Measurements from ENCODE around the gene PNLIPRP1.
A peak's percentile ranks its signal among the peaks of the same experiment; 100 is the strongest.

The PNLIPRP1 gene

DNA sequence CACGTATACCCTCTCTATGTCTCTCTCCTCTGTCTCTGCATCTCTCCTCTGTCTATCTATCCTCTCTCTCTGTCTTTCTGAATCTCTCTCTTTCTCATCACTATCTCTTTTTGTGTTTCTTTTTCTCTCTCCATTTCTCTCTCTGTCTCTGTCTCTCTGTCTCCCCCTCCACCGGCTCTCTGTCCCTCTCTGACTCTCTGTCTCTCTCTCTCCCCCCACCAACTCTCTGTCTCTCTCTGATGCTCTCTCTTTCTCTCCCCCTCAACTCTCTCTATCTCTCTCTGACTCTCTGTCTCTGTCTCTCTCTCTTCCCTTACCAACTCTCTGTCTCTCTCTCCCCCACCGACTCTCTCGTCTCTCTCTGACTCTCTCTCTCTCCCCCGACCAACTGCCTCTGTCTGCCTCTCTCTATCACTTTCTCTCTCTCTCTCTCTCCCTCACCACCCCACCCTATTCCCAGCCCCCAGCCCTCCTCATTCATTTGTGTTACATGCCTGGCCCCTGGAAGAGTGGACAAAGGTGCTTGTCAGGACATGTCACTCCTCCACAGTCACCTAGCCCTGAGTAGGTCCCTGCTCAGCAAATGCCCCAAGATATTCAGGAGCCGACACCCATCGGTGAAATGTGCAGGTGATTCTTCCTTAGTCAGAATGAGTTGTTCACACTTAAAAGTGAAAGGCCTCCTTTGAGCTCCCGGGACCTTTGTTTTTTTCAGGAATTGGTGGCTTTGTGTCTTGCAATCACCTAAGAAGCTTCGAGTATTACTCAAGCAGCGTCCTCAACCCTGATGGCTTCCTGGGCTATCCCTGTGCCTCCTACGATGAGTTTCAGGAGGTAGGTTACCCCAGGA lies 43.6 kb downstream of the PNLIPRP1 start:
- no peak for TF ChIP-seq CEBPB (IDR thresholded peaks at IDR 0.05)

DNA sequence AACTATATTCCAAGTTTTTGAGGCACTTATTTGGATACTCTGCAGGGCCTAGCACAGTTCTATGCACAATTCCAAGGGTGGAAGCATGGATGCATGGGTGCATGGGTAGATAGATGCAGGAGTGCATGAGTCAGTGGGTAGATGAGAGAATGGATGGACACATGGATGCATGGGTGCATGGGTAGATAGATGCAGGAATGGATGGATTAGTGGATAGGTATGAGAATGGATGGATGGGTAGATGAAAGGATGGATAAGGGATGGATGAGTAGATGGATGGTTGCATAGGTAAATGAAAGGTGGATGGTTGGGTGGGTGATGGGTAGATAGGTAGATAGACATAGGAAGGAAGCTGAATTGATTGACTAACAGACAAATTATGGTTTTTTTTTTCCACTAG lies 45.6 kb downstream of the PNLIPRP1 start:
- TF ChIP-seq CREB1 (IDR thresholded peaks at IDR 0.05; ENCODE audit: low read depth) (no peak), TAF1 (IDR thresholded peaks at IDR 0.05; ENCODE audit: low read depth) (no peak), EGR1 (IDR thresholded peaks at IDR 0.05) (no peak), TEAD4 (IDR thresholded peaks at IDR 0.05) (no peak), EP300 (IDR thresholded peaks at IDR 0.05; ENCODE audit: borderline replicate concordance) (no peak), CEBPB (IDR thresholded peaks at IDR 0.05) (no peak), RAD21 (IDR thresholded peaks at IDR 0.05; ENCODE audit: low read depth) (no peak)
- TF ChIP-seq, protein P1, sequence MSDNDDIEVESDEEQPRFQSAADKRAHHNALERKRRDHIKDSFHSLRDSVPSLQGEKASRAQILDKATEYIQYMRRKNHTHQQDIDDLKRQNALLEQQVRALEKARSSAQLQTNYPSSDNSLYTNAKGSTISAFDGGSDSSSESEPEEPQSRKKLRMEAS (IDR thresholded peaks at IDR 0.05): no peak

DNA sequence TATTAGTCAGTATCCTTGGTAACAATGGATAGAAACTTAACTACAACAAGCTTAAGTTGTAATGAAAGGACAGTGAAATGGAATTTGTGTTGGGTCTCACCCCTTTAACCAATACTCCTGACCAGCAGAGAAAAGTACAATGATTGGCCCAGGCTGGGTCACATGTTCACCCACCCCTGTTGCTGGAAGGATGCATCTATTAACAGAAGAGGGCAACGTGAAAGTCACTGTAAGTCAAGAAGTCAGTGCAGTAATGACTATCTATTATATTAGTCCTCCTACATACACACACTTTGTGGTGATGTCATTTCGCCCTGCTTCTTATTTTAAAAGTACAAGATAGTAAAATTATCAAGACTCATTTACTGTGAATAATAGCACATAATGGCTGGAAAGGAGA lies 46.2 kb downstream of the PNLIPRP1 start:
- no peak for TF ChIP-seq CEBPB (IDR thresholded peaks at IDR 0.05)
- TF ChIP-seq, protein P2, sequence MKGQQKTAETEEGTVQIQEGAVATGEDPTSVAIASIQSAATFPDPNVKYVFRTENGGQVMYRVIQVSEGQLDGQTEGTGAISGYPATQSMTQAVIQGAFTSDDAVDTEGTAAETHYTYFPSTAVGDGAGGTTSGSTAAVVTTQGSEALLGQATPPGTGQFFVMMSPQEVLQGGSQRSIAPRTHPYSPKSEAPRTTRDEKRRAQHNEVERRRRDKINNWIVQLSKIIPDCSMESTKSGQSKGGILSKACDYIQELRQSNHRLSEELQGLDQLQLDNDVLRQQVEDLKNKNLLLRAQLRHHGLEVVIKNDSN (IDR thresholded peaks at IDR 0.05): peak; percentile 72

DNA sequence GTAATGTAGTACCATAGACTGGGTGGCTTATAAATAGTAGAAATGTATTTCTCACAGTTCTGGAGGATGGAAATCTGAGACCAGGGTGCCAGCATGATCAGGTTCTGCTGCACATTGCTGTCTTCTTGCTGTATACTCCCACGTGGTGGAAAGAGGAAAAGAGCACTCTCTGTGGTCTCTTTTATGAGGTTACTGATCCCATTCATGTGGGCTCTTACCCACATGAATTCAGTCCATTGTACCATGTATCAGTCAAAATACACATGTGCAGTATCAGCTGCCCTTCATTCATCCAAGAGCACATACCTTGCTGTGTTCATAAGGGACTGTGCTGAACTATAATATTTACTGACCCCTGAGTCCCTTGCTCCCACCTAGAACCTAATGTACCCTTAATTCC lies 47.1 kb downstream of the PNLIPRP1 start:
- TF ChIP-seq TAF1 (IDR thresholded peaks at IDR 0.05; ENCODE audit: low read depth): no peak
- TF ChIP-seq CEBPB (IDR thresholded peaks at IDR 0.05): no peak
- no peak for TF ChIP-seq EP300 (IDR thresholded peaks at IDR 0.05; ENCODE audit: borderline replicate concordance)
- no peak for TF ChIP-seq EGR1 (IDR thresholded peaks at IDR 0.05)
- TF ChIP-seq, protein P1 (IDR thresholded peaks at IDR 0.05): no peak
- TF ChIP-seq YY1 (IDR thresholded peaks at IDR 0.05; ENCODE audit: low read depth): no peak
- TF ChIP-seq, protein P3, sequence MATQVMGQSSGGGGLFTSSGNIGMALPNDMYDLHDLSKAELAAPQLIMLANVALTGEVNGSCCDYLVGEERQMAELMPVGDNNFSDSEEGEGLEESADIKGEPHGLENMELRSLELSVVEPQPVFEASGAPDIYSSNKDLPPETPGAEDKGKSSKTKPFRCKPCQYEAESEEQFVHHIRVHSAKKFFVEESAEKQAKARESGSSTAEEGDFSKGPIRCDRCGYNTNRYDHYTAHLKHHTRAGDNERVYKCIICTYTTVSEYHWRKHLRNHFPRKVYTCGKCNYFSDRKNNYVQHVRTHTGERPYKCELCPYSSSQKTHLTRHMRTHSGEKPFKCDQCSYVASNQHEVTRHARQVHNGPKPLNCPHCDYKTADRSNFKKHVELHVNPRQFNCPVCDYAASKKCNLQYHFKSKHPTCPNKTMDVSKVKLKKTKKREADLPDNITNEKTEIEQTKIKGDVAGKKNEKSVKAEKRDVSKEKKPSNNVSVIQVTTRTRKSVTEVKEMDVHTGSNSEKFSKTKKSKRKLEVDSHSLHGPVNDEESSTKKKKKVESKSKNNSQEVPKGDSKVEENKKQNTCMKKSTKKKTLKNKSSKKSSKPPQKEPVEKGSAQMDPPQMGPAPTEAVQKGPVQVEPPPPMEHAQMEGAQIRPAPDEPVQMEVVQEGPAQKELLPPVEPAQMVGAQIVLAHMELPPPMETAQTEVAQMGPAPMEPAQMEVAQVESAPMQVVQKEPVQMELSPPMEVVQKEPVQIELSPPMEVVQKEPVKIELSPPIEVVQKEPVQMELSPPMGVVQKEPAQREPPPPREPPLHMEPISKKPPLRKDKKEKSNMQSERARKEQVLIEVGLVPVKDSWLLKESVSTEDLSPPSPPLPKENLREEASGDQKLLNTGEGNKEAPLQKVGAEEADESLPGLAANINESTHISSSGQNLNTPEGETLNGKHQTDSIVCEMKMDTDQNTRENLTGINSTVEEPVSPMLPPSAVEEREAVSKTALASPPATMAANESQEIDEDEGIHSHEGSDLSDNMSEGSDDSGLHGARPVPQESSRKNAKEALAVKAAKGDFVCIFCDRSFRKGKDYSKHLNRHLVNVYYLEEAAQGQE (IDR thresholded peaks at IDR 0.05; ENCODE audit: low read depth): no peak
- no peak for TF ChIP-seq NFIC (IDR thresholded peaks at IDR 0.05)
- TF ChIP-seq RAD21 (IDR thresholded peaks at IDR 0.05; ENCODE audit: low read depth): no peak
- TF ChIP-seq CREB1 (IDR thresholded peaks at IDR 0.05; ENCODE audit: low read depth): no peak
- no peak for TF ChIP-seq TCF12 (IDR thresholded peaks at IDR 0.05; ENCODE audit: low read depth)
- no peak for TF ChIP-seq ZBTB7A (IDR thresholded peaks at IDR 0.05; ENCODE audit: low read depth)
- no peak for TF ChIP-seq FOXM1 (IDR thresholded peaks at IDR 0.05; ENCODE audit: borderline replicate concordance, low read depth)
- TF ChIP-seq, protein P2 (IDR thresholded peaks at IDR 0.05): no peak
- no peak for TF ChIP-seq TEAD4 (IDR thresholded peaks at IDR 0.05)

DNA sequence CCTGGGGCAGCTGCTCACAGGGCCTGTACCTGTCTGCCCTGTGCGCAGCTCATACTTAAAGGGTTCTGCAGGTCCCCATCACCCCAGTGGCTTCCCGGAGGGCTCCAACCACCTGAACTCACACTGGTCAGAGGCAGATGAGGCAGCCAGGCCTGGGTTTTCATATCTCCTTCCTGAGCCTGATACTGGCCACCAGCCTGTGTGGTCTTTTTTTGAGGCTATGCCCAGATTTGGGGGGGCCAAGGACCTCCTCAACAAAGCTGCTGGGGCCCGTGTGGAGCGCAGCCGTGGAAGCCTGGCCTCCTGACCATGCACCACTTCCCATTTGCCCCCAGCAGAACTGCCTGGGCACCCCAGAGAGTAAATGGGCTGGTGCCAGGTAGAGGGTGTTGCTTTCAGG lies 55.7 kb downstream of the PNLIPRP1 start:
- TF ChIP-seq, protein P1 (IDR thresholded peaks at IDR 0.05): no peak
- TF ChIP-seq ZBTB7A (IDR thresholded peaks at IDR 0.05; ENCODE audit: low read depth) (no peak), YY1 (IDR thresholded peaks at IDR 0.05; ENCODE audit: low read depth) (no peak), TCF12 (IDR thresholded peaks at IDR 0.05; ENCODE audit: low read depth) (no peak), CREB1 (IDR thresholded peaks at IDR 0.05; ENCODE audit: low read depth) (no peak), FOXM1 (IDR thresholded peaks at IDR 0.05; ENCODE audit: borderline replicate concordance, low read depth) (no peak), EGR1 (IDR thresholded peaks at IDR 0.05) (no peak), RAD21 (IDR thresholded peaks at IDR 0.05; ENCODE audit: low read depth) (no peak), TEAD4 (IDR thresholded peaks at IDR 0.05) (no peak), EP300 (IDR thresholded peaks at IDR 0.05; ENCODE audit: borderline replicate concordance) (no peak)
- TF ChIP-seq, protein P3 (IDR thresholded peaks at IDR 0.05; ENCODE audit: low read depth): no peak
- TF ChIP-seq, protein P2 (IDR thresholded peaks at IDR 0.05): no peak

Measured in Ishikawa (cell line).